HepG2 (cell line): ENCODE results near the gene ATP8A2.

ENCODE experiments used
- CTCF ChIP-seq: sonication (generic); formaldehyde crosslinking; IDR thresholded peaks from 2 replicates; pipeline ENCODE4 v1.5.0; 2020; ENCODE audit warnings: mild to moderate bottlenecking, missing genetic modification reagents, moderate library complexity
- NAIF1 ChIP-seq: sonication (generic); formaldehyde crosslinking; IDR thresholded peaks from 2 replicates; pipeline ENCODE4 v1.5.0; 2020; ENCODE audit warnings: mild to moderate bottlenecking, missing genetic modification reagents, borderline replicate concordance
- TCF7L2 ChIP-seq: IDR thresholded peaks from 2 replicates; pipeline ENCODE4 v1.6.1; 2011; ENCODE audit warnings: mild to moderate bottlenecking, low read depth, low read length, moderate library complexity
- TEF ChIP-seq: sonication (generic); formaldehyde crosslinking; IDR thresholded peaks from 2 replicates; pipeline ENCODE4 v1.5.0; 2020; ENCODE audit warnings: missing genetic modification reagents
- ZFP36 ChIP-seq: fragments of 150-350 bp; IDR thresholded peaks from 2 replicates; pipeline ENCODE4 v1.6.1; 2018; ENCODE audit warnings: borderline replicate concordance, low read length, low read depth; ENCODE audit not compliant: partially characterized antibody

GRCh38 chr13:25702386-25702785 lies 330.6 kb downstream of the ATP8A2 start:
- TF ChIP-seq TEF (CRISPR knock-in tag) (no peak), TCF7L2 (no peak), CTCF (CRISPR knock-in tag) (no peak), NAIF1 (no peak), ZFP36 (no peak)
